Upper lobe of right lung (tissue), 1 donor: Measurements from ENCODE around the gene MECP2. TPM values are rescaled to one million over a fixed set of nuclear protein-coding genes. Genes with fewer than 3 reads are reported as not detected.

Experiments
- ATAC-seq: fragments of 200-7000 bp; cut with Tn5 transposase; one replicate; pipeline ENCODE4 v1.9.1; 2020; ENCODE audit warnings: mild to moderate bottlenecking, moderate library complexity
- DNase-seq: peaks from one replicate; pipeline ENCODE4 v3.0.0-alpha.2; 2020
- H3K27ac ChIP-seq: fragments of 200-600 bp; one replicate; pipeline ENCODE4 v1.8.0; 2022
- H3K27me3 ChIP-seq: fragments of 200-600 bp; one replicate; pipeline ENCODE4 v1.8.0; 2022; ENCODE audit warnings: mild to moderate bottlenecking
- H3K36me3 ChIP-seq: fragments of 200-600 bp; one replicate; pipeline ENCODE4 v1.8.0; 2022
- H3K4me1 ChIP-seq: fragments of 200-600 bp; one replicate; pipeline ENCODE4 v1.8.0; 2022
- H3K4me3 ChIP-seq: fragments of 200-600 bp; one replicate; pipeline ENCODE4 v1.8.0; 2022; ENCODE audit warnings: mild to moderate bottlenecking
- H3K9me3 ChIP-seq: fragments of 200-600 bp; one replicate; pipeline ENCODE4 v1.8.0; 2022
- intact Hi-C: fragments of 100-400 bp; cut with DNase I; formaldehyde crosslinking; loops from one replicate; pipeline ENCODE4 v1.11.0; 2022
- total RNA-seq: library from RNA; stranded (reverse); fragmentation: NEBNext Ultra II Directional; extraction: Animal tissue kit (Norgen Biotek cat#: 25700); gene quantifications from one replicate; pipeline ENCODE4 v1.2.1, GENCODE V29; 2021
- TF ChIP-seq, protein P1 (sequence below): fragments of 200-600 bp; IDR thresholded peaks from one replicate; pipeline ENCODE4 v1.8.0; 2022; ENCODE audit warnings: antibody characterized with exemption
- donor health status: DM: no; HTN: yes; CAD: no; lungs with severe emphysema.

The MECP2 gene
- total RNA-seq, 1 donor from 2014 or later: 58.6 TPM

DNA sequence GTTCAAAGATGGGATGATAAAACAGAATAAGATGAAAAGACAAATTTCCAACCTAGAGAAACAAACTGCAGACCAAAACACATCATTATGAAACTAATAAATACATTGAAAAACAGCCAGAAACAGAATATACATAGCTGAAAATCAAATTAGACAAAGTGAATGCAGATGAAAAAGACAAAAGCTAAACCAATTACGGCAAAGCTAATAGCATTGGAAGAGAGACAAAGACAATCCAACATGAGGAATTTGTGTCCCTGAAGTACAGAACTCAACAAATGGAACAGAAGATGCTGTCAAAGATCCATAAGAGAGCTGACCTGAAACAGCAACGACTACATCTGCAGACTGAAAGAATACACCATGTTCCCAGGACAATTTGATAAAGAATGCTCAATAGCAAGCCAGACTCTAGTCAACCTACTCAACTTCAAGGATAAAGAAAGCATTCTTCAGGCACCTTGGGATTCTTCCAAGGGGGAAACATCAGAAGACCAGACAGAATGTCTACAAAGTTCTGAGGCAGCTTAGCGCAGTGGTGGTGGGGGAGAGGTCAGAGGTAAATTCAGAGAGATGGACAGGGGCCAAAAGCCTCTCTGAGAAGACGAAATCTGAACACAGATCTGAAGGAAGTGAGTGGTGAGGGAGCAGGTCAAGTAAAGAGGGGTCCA, 50.4 kb downstream of the MECP2 start:
- Histone ChIP-seq H3K4me1 (peaks cover 22% of the 10 kb centered on the region), H3K27me3 (no peaks in the 10 kb centered on the region), H3K27ac (peak overlapping the region; percentile 17), H3K4me3 (no peak overlapping the region), H3K36me3 (no peaks in the 10 kb centered on the region), H3K9me3 (no peaks in the 10 kb centered on the region)
- no peak for DNase-seq
- TF ChIP-seq, protein P1, sequence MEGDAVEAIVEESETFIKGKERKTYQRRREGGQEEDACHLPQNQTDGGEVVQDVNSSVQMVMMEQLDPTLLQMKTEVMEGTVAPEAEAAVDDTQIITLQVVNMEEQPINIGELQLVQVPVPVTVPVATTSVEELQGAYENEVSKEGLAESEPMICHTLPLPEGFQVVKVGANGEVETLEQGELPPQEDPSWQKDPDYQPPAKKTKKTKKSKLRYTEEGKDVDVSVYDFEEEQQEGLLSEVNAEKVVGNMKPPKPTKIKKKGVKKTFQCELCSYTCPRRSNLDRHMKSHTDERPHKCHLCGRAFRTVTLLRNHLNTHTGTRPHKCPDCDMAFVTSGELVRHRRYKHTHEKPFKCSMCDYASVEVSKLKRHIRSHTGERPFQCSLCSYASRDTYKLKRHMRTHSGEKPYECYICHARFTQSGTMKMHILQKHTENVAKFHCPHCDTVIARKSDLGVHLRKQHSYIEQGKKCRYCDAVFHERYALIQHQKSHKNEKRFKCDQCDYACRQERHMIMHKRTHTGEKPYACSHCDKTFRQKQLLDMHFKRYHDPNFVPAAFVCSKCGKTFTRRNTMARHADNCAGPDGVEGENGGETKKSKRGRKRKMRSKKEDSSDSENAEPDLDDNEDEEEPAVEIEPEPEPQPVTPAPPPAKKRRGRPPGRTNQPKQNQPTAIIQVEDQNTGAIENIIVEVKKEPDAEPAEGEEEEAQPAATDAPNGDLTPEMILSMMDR: no peak
- intact Hi-C loops: no loop called here
- no peak for ATAC-seq

DNA sequence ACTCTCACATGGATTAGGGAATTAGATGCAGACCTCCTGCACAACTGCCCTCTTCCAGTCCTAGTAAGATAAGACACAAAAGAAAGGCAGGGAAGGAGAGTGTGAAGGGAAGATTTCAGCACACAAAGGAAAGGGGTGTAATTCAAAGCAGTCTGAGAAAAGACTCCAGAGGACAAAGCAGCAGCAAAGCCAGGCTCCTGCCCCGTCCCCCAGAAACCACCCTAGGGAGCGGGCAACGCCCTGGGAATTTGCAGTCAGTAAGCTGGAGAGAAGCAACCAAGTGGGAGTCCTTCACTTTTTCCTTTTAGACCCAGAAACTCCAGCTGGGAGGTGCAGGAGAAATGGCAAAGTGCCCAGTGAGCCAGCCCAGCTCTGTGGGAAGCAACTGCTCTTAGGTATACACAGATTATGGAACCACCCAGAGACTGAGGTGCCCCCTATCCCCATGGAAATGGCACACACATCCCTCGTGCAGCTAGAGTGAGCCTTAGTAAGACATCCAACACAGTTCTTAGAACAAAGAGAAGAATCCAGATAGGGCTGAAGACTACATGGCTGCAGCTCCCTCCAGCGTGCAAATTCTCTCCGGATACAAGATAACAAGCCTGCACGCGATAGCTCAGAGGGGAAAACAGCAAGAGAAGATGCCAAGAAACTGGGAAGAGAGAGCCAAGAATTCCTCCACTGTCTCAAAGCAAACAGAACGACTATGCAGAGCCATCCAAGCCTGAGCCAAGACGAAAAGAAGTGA, 51.3 kb downstream of the MECP2 start:
- Histone ChIP-seq H3K27me3 (no peaks in the 10 kb centered on the region), H3K4me1 (peaks cover 23% of the 10 kb centered on the region), H3K36me3 (no peaks in the 10 kb centered on the region), H3K27ac (peak overlapping the region; percentile 42), H3K9me3 (no peaks in the 10 kb centered on the region), H3K4me3 (no peak overlapping the region)
- TF ChIP-seq, protein P1: no peak
- ATAC-seq (peak; percentile 51), DNase-seq (no peak)
- intact Hi-C loops: no loop called here

DNA sequence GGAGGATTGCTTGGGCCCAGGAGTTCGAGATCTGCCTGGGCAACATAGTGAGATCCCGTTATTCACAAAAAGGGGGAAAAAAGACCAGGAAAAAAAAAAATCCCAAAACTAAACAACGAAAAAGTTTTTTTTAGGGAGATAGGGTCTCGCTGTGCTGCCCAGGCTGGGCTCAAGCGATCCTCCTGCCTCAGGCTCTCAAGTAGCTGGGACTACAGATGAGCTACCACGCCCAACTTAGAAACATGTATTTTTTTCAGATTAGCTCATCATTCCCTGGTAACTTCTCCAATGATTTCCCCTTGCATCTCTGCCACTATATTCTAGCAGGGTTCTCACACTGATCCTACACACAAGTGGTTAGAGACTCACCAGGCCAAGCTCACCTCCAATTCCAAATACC, 53.4 kb downstream of the MECP2 start:
- no peak for DNase-seq
- ATAC-seq: no peak
- TF ChIP-seq, protein P1: no peak
- intact Hi-C loops: no loop called here
- Histone ChIP-seq H3K9me3 (no peaks in the 10 kb centered on the region), H3K4me1 (peaks cover 16% of the 10 kb centered on the region), H3K27me3 (no peaks in the 10 kb centered on the region), H3K36me3 (no peaks in the 10 kb centered on the region), H3K4me3 (no peak overlapping the region), H3K27ac (peak overlapping the region; percentile 24)

DNA sequence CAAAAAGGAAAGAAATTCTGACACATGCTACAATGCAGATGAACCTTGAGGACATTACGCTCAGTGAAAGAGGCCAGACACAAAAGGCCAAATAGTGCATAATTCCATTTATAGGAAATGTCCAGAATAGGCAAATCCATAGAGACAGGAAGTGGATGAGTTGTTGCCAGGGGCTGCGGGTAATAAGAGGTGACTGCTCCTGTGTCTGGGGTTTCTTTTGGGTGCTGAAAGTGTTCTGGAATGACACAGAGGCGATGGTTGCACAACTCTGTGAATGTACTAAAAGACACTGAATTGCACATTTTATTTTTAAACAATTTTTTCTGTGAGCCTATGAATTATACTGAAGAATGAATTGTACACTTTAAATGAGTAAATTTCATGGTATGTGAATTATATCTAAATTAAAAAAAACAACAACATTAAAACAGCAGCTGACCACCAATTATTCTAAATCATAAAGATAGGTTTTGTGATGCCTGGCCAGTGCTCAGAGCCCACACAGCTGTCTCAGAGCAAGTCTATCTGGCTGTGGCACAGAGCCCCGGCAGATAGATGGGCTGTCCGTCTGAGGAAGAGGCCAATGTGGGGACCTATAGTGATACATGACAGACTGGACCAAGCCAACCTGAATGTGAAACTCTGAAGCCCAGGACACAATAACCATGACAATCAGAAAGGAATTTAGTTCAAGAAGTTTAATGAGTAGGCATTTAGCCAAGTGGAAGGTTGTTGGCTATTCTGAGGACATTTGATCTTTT, 54.3 kb downstream of the MECP2 start:
- no peak overlapping the region for H3K4me3 ChIP-seq
- TF ChIP-seq, protein P1: no peak
- intact Hi-C loops: no loop called here
- no peaks in the 10 kb centered on the region for H3K36me3 ChIP-seq
- DNase-seq (no peak), ATAC-seq (no peak)
- no peak overlapping the region for H3K27ac ChIP-seq
- peaks cover 14% of the 10 kb centered on the region for H3K4me1 ChIP-seq
- H3K9me3 ChIP-seq: no peaks in the 10 kb centered on the region
- no peaks in the 10 kb centered on the region for H3K27me3 ChIP-seq

DNA sequence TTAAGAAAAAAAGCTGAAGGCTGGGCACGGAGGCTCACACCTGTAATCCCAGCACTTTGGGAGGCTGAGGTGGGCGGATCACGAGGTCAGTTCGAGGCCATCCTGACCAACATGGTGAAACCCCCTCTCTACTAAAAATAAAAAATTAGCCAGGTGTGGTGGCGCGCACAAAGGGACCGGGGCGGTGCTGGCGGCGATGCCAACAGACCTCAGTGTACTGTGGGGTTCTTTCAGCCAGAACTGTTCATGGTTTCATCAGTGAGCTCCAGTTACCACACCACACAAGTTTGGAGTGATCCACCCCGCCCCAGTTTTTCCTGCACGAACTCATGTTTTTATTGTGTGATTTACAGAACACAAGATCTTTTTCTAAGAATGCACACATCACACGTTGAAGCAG, 56.7 kb downstream of the MECP2 start:
- no peak overlapping the region for H3K4me3 ChIP-seq
- no peaks in the 10 kb centered on the region for H3K36me3 ChIP-seq
- H3K4me1 ChIP-seq: peaks cover 10% of the 10 kb centered on the region
- H3K27me3 ChIP-seq: no peaks in the 10 kb centered on the region
- H3K27ac ChIP-seq: peak overlapping the region; percentile 36
- intact Hi-C loops: no loop called here
- ATAC-seq (peak; percentile 49), DNase-seq (no peak)
- TF ChIP-seq, protein P1: no peak
- no peaks in the 10 kb centered on the region for H3K9me3 ChIP-seq
